ENCODE results near the gene CDC25B. TPM values are rescaled to one million over a fixed set of nuclear protein-coding genes. Genes with fewer than 3 reads are reported as not detected.

CDC25B gene
- total and polyA plus RNA-seq, 2 of the 13 experiments (the other 11 are each of a cell fraction or from before 2014, with no cell fraction given) = 14.5 to 19.4 TPM

- peak; percentile 89; the same call in 1 of the 2 replicates for TF ChIP-seq ZIK1 (CRISPR knock-in tag; IDR thresholded peaks at IDR 0.05; ENCODE audit: borderline replicate concordance, low read depth)
- 0 out of 2 replicates have a peak, but pooled peaks have one; percentile 44 for TF ChIP-seq REXO4 (CRISPR knock-in tag; IDR thresholded peaks at IDR 0.05; ENCODE audit: borderline replicate concordance)
- TF ChIP-seq GZF1 (CRISPR knock-in tag; IDR thresholded peaks at IDR 0.05) = peak; percentile 37; the same call in 1 of the 2 replicates
- TF ChIP-seq NONO (IDR thresholded peaks at IDR 0.05) = no peak
- 0 out of 2 replicates have a peak, but pooled peaks have one; percentile 17 for TF ChIP-seq NONO (CRISPR knock-in tag; conservative IDR thresholded peaks at IDR 0.05)
- no peak; the same call in 1 of the 2 replicates for TF ChIP-seq SOX13 (IDR thresholded peaks at IDR 0.05)
- 0 out of 4 replicates have a peak, but pooled peaks of 1 of the 2 experiments have one; percentile 24 for TF ChIP-seq SOX13 (CRISPR knock-in tag; conservative IDR thresholded peaks at IDR 0.05 in 1 of 2, IDR thresholded peaks at IDR 0.05 in 1 of 2)
- TF ChIP-seq TFDP1 (CRISPR knock-in tag; IDR thresholded peaks at IDR 0.05; ENCODE audit: borderline replicate concordance) = peak; percentile 33; the same call in 1 of the 2 replicates
- TF ChIP-seq CENPBD1 (CRISPR knock-in tag; IDR thresholded peaks at IDR 0.05; ENCODE audit: borderline replicate concordance, low read depth) = no peak
- no peak; the same call in 1 of the 2 replicates for TF ChIP-seq TAF1 (CRISPR knock-in tag; IDR thresholded peaks at IDR 0.05)
- TF ChIP-seq GLI4 (CRISPR knock-in tag; IDR thresholded peaks at IDR 0.05; ENCODE audit: borderline replicate concordance) = peak; percentile 84; the same call in 1 of the 2 replicates
Measured at GRCh38 chr20:3768342-3769130, 27.6 kb upstream of the CDC25B start (continued).

Measured in HepG2 (cell line).